ENCODE results near the gene OR2A12. TPM values are rescaled to one million over a fixed set of nuclear protein-coding genes. Genes with fewer than 3 reads are reported as not detected.

The OR2A12 gene
- total and polyA plus RNA-seq, 2 donors (not counting 3 experiments of a cell fraction or from before 2014, with no cell fraction given), result not detected

DNA sequence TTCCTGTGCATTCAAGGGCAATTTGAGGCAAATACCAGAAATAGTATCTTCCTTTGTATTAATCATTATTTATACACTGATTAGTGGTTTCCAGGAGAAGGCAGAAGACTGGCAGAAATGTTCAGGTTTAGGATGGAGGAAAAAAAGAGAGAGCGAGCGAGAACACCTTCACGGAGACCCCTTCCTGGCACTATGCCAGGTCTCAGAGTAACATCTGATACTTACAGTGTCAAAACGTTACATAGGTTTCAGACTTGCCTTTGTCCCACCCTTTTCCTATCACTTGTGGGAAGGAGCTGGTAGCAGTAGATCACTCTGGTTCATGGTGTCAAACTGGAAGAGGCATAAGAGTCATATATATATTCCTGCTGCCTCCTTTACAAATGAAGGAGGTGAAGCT is 652 bp downstream of the OR2A12 start:
- POLR2A ChIA-PET, result no interaction called here
- intact Hi-C loops (cut with micrococcal nuclease), result no loop called here
- Histone ChIP-seq H4K20me1 (replicated peaks; ENCODE audit: control insufficient read depth, extremely low read depth, insufficient read depth, low read length) (no peaks in the 10 kb centered on the region), H3K9ac (replicated peaks; ENCODE audit: extremely low read depth, insufficient read depth, low read length) (no peak overlapping the region), H3K4me2 (ENCODE audit: insufficient read depth, low read length) (no peak overlapping the region), H2AFZ (ENCODE audit: low read depth, low read length) (no peak overlapping the region), H3K27me3 (ENCODE audit: control insufficient read depth in 2 of 2, insufficient read depth in 2 of 2, low read length in 2 of 2) (peaks cover 0 to 2% of the 10 kb centered on the region in 2 experiments), H3K79me2 (ENCODE audit: control insufficient read depth, insufficient read depth, low read length) (no peaks in the 10 kb centered on the region), H3K4me3 (replicated peaks in 1 of 3; ENCODE audit: insufficient read depth in 1 of 3, low read depth in 1 of 3, low read length in 3 of 3) (no peak overlapping the region), H3K9me1 (replicated peaks; ENCODE audit: control insufficient read depth, extremely low read depth, insufficient read depth, low read length) (no peaks in the 10 kb centered on the region), H3K4me1 (ENCODE audit: control insufficient read depth, extremely low read depth, insufficient read depth, low read length) (no peaks in the 10 kb centered on the region), H3K9me3 (replicated peaks; ENCODE audit: control insufficient read depth, insufficient read depth, low read length) (no peaks in the 10 kb centered on the region), H3K36me3 (ENCODE audit: control insufficient read depth in 2 of 2, extremely low read depth in 1 of 2, insufficient read depth in 2 of 2, low read length in 2 of 2) (no peaks in the 10 kb centered on the region), H3K27ac (ENCODE audit: insufficient read depth, low read depth, low read length) (no peak overlapping the region)
- no TSS peak for BruUV-seq (replicated peaks)
- TF ChIP-seq MYC (IDR thresholded peaks at IDR 0.05; ENCODE audit: low read depth, low read length) (no peak), POLR2A (IDR thresholded peaks at IDR 0.05; ENCODE audit: low read depth, low read length) (no peak), MAX (IDR thresholded peaks at IDR 0.05; ENCODE audit: insufficient read depth, insufficient read length) (no peak), GATA2 (IDR thresholded peaks at IDR 0.05; ENCODE audit: insufficient read depth, insufficient read length, low read depth, low read length) (no peak), FOS (IDR thresholded peaks at IDR 0.05; ENCODE audit: borderline replicate concordance, insufficient read depth, low read length) (no peak), EZH2 (IDR thresholded peaks at IDR 0.05; ENCODE audit: borderline replicate concordance, low read depth, low read length, severe bottlenecking) (no peak), POLR2AphosphoS5 (IDR thresholded peaks at IDR 0.05; ENCODE audit: insufficient read depth, low read depth, low read length) (no peak), CTCF (IDR thresholded peaks at IDR 0.05; ENCODE audit: extremely low read depth in 1 of 2, insufficient read depth in 1 of 2, low read depth in 1 of 2, low read length in 2 of 2) (no peak), JUN (IDR thresholded peaks at IDR 0.05; ENCODE audit: borderline replicate concordance, insufficient read depth, insufficient read length, low read depth) (no peak)
- CTCF ChIA-PET, result no interaction called here
- FAIRE-seq (no peak), DNase-seq (ENCODE audit: low read depth, low spot score) (no peak)
- dilution Hi-C loops (cut with MboI; ENCODE audit: extremely low pct_ligation_motif_present, low sequenced_read_pairs), result no loop called here

Data from endothelial cell of umbilical vein (primary cell).